ENCODE data around the gene DAPK3. TPM values are rescaled to one million over a fixed set of nuclear protein-coding genes. Genes with fewer than 3 reads are reported as not detected.

DAPK3 gene
- 71.5 TPM for total RNA-seq

DNA sequence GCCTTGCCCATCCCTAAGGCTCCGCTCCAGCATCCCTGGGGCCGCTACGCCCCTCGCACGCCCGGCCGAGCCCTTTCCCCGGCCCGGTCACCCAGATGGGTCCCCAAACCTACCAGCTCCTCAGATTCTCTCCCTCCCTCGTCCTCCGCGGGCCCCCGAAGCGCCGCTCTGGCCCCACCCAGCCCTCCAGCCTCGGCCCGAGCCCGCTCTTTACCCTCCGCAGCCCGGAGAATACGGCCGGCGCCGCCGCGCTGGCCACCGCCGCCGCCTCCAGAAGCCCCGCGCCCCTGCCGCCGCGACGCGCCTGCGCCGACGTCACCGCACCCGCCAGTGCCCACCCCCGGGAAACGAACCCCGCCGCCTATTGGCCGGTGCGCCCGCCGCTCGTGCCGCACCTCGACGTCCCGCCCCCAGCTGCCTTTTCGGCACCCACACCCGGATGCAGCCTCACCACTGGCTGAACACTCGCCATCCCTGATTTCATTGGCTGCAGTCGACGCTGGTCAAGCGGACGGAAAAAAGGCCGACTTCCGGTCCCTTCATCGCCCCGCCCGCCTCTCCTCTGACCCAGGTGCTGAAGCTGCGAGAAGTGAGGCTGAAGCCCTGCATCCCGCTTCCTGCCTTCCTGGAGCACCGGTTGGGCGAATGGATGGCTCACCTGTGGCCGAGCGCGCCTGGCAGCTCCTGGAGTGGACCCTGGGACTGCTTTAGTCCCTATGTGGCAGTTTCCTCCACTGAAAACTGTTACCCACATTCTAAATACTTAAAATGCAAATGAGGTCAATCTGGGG lies at the start of gene DAPK3:
Gene DAPK3 (minus strand): TSS at position 292 of the 791 bp plus-strand sequence. CDS start 1,364 bp downstream, outside the sequence.

DNA sequence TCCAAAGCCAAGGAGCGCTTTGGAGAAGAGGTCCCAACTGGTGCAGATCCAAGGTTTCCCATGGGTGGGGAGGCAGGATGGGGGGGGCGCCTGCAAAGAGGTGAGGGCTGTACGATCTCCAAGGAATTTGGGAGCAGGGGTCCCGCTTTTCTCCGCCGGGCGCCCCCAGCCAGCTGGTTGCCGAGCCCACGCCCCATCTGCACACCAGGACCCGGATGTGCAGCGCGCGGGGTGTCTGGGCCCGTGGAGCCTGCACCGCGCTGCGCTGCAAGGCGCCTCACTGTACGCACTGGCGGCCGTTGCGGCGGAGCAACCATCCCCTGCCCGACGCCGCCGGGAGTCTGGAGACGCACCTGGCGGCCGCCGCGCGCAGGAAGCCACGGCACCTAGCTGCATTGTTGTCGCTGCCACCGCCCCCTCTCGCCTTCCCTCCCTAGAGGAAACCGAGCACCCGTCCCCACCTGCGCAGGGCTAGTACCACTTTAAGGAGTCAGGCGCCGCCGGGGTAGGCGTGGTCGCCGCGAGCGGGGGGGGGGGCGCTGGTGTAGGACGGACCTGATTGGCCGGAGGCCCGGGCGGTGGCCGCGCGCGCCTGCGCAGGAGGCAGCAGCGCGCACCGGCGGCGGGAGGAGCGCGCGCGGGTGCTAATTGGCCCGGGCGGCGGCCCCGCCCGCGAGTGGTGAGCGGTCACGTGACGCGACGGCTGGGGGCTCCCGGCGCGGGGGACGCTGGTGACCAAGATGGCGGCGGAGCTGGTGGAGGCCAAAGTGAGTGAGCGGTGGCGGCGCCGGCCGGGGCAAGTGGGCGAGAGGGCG lies 36.3 kb upstream of the DAPK3 start, which contains the start of gene PIAS4:
Gene PIAS4 (plus strand): TSS at position 716 of the 815 bp plus-strand sequence. CDS start 25 bp downstream, at position 741.

GRCh38 chr19:3984908-3985642 lies 14.2 kb upstream of the DAPK3 start, which contains the start of gene EEF2:
Gene EEF2 (minus strand): TSS chr19:3985463. CDS start chr19:3985380, 83 bp downstream.

DNA sequence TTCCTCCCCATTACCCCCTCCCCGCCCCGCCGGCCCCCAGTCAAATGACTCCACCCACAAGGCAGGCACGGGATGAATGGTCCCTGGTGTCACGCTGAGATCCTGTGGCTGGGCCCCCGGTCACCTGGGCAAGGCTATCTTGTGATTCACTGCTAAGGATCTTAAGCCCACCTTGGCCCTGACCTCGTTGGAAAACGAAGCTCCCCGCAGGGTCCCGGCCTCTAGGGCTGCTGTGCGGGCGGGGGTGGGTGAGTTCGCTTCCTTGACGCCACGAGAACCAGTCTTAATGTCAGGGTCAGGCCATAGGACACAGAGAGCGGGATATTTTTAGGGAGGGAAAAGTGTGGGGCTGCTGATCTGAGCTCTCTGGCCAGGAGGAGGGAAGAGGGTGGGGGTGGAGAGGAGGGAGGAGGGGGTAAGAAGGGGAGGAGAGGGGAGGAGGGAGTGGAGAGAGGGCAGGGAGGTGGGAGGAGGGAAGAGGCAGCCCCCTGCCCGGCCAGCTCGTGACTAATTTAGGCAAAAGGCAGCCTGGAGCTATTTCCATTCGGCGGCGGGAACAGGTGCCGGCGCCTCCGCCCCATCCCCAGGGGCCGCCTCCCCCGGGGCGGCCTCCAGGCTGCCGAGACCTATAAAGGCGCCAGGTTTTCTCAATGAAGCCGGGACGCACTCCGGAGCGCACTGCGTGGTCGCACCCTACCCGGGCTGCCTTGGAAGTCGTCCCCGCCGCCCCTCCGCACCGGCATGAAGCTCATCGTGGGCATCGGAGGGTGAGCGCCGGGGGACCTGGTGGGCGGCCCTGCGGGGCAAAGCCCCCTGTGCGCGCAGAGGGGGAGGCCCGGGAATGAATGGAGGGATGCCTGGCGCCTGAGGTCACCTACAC lies 37.7 kb downstream of the DAPK3 start, which contains the start of gene NMRK2:
Gene NMRK2 (plus strand): TSS at position 139 of the 880 bp plus-strand sequence. CDS start 603 bp downstream, at position 742.

Small RNAs within 50 kb of the gene (small RNA-seq; reads per million reads assigned to genes)
- gene RN7SL202P (ENCODE audit: low replicate concordance) (not detected), gene SNORD37 (ENCODE audit: low replicate concordance) (3.1 reads per million, percentile 92 among the genes with 10 or more reads in this experiment)

Other genes with a start within 250 kb of the DAPK3 start
- gene APBA3, start 209.4 kb downstream of the DAPK3 start, total RNA-seq = 45.2 TPM
- gene MRPL54, start 208.4 kb downstream of the DAPK3 start, total RNA-seq = 33.9 TPM
- gene RAX2, start 198.9 kb downstream of the DAPK3 start, total RNA-seq = 0.06 TPM
- 1.3 TPM for gene MATK, start 184.7 kb downstream of the DAPK3 start, total RNA-seq
- 0.41 TPM for gene ZFR2, start 102.1 kb downstream of the DAPK3 start, total RNA-seq
- 0.53 TPM for gene ATCAY, start 90.4 kb downstream of the DAPK3 start, total RNA-seq
- gene NMRK2, start 38.0 kb downstream of the DAPK3 start, total RNA-seq = 4.7 TPM
- gene EEF2, start 14.4 kb upstream of the DAPK3 start, total RNA-seq = 2,441 TPM
- 34.2 TPM for gene PIAS4, start 36.6 kb upstream of the DAPK3 start, total RNA-seq
- gene ZBTB7A, start 95.8 kb upstream of the DAPK3 start, total RNA-seq = 23.2 TPM
- gene MAP2K2, start 153.0 kb upstream of the DAPK3 start, total RNA-seq = 99.1 TPM
- 0.18 TPM for gene CREB3L3, start 182.5 kb upstream of the DAPK3 start, total RNA-seq
- 14.0 TPM for gene SIRT6, start 211.5 kb upstream of the DAPK3 start, total RNA-seq
- 1.9 TPM for gene ANKRD24, start 211.6 kb upstream of the DAPK3 start, total RNA-seq

Data from metanephros (tissue), 2 donors.